IgD-negative memory B cell (primary cell): ENCODE measurements around the gene RAET1E. TPM values are rescaled to one million over a fixed set of nuclear protein-coding genes. Genes with fewer than 3 reads are reported as not detected.
"Not testable (repeated sequence)": the region's sequence is repeated elsewhere in the genome, so short reads cannot be mapped to it uniquely, and the experiment has no call there.

Experiments
- H3K27ac Mint-ChIP-seq, 3 donors: one replicate each; pipeline ENCODE4 v1.8.0; 2020 to 2022; ENCODE audit warnings: mild to moderate bottlenecking in 3 of 3, mixed read lengths in 3 of 3, moderate library complexity in 1 of 3
- H3K27me3 Mint-ChIP-seq: one replicate; pipeline ENCODE4 v1.8.0; 2021; ENCODE audit warnings: mixed read lengths
- H3K36me3 Mint-ChIP-seq: one replicate; pipeline ENCODE4 v1.8.0; 2020; ENCODE audit warnings: mild to moderate bottlenecking, mixed read lengths
- H3K4me1 Mint-ChIP-seq, 3 donors: one replicate each; pipeline ENCODE4 v1.8.0; 2020 to 2022; ENCODE audit warnings: mixed read lengths in 3 of 3, mild to moderate bottlenecking in 1 of 3
- H3K4me3 Mint-ChIP-seq, 4 donors: one replicate each; pipeline ENCODE4 v1.8.0; 2020 to 2022; ENCODE audit warnings: mild to moderate bottlenecking in 4 of 4, mixed read lengths in 4 of 4, moderate library complexity in 3 of 4
- H3K9me3 Mint-ChIP-seq, 3 donors: one replicate each; pipeline ENCODE4 v1.8.0; 2020 to 2021; ENCODE audit warnings: mixed read lengths in 3 of 3, mild to moderate bottlenecking in 1 of 3
- polyA plus RNA-seq: library from polyadenylated mRNA; unstranded; fragments of 300-500 nt; fragmentation: Illumina TruSeq; gene quantifications from one replicate; pipeline ENCODE4 v1.2.3, GENCODE V29; 2021

The RAET1E gene
- polyA plus RNA-seq, 1 donor from 2014 or later: not detected

- peak within 1 kb of the TSS in 2 of 3 donors; percentile 35 to 60 for H3K27ac Mint-ChIP-seq
- peaks cover 0 to 2% (median 0%) of the 10 kb centered on the region in 3 donors for H3K9me3 Mint-ChIP-seq
- H3K4me1 Mint-ChIP-seq: peaks cover 10 to 16% (median 12%) of the 10 kb centered on the region in 3 donors
- H3K27me3 Mint-ChIP-seq: peaks cover 61% of the 10 kb centered on the region
- peaks cover 2% of the 10 kb centered on the region for H3K36me3 Mint-ChIP-seq
- peak within 1 kb of the TSS; percentile 16 to 89 (median 84) for H3K4me3 Mint-ChIP-seq
These were observed 24.9 kb upstream of the RAET1E start, which contains the start of gene RAET1G for GRCh38 chr6:149922642-149923326. TSS of gene RAET1G (minus strand) at chr6:149923121. CDS start at chr6:149923010, 111 bp downstream.

GRCh38 chr6:149922091-149922490 is 24.2 kb upstream of the RAET1E start:
- not testable (repeated sequence) for H3K27ac Mint-ChIP-seq, H3K36me3 Mint-ChIP-seq, H3K9me3 Mint-ChIP-seq
- H3K4me3 Mint-ChIP-seq: peak overlapping the region in 2 of 4 donors; percentile 10 to 77
- peaks cover 10 to 16% (median 12%) of the 10 kb centered on the region in 3 donors for H3K4me1 Mint-ChIP-seq
- H3K27me3 Mint-ChIP-seq: peaks cover 54% of the 10 kb centered on the region

GRCh38 chr6:149921361-149921760 is 23.4 kb upstream of the RAET1E start:
- Mint-ChIP-seq H3K9me3 (peaks cover 0 to 2% (median 0%) of the 10 kb centered on the region in 3 donors), H3K4me1 (peaks cover 10 to 14% (median 11%) of the 10 kb centered on the region in 3 donors), H3K27me3 (peaks cover 52% of the 10 kb centered on the region), H3K27ac (peak overlapping the region in 1 of 3 donors; percentile 5), H3K4me3 (peak overlapping the region in 2 of 4 donors; percentile 21 to 79), H3K36me3 (no peaks in the 10 kb centered on the region)

- peaks cover 9 to 11% (median 10%) of the 10 kb centered on the region in 3 donors for H3K4me1 Mint-ChIP-seq
- H3K27ac Mint-ChIP-seq: no peak overlapping the region
- H3K4me3 Mint-ChIP-seq: no peak overlapping the region
- peaks cover 40% of the 10 kb centered on the region for H3K27me3 Mint-ChIP-seq
- no peaks in the 10 kb centered on the region for H3K36me3 Mint-ChIP-seq
- H3K9me3 Mint-ChIP-seq: peaks cover 0 to 2% (median 0%) of the 10 kb centered on the region in 3 donors
These were observed 21.9 kb upstream of the RAET1E start for GRCh38 chr6:149919834-149920225.

GRCh38 chr6:149919126-149919833 is 21.4 kb upstream of the RAET1E start:
- not testable (repeated sequence) for H3K36me3 Mint-ChIP-seq, H3K4me3 Mint-ChIP-seq, H3K27ac Mint-ChIP-seq, H3K4me1 Mint-ChIP-seq, H3K9me3 Mint-ChIP-seq
- H3K27me3 Mint-ChIP-seq: peaks cover 36% of the 10 kb centered on the region

- Mint-ChIP-seq H3K27me3 (peaks cover 30% of the 10 kb centered on the region), H3K4me3 (no peak overlapping the region), H3K36me3 (no peaks in the 10 kb centered on the region), H3K4me1 (peaks cover 5 to 6% (median 5%) of the 10 kb centered on the region in 3 donors), H3K27ac (no peak overlapping the region), H3K9me3 (peaks cover 0 to 2% (median 0%) of the 10 kb centered on the region in 3 donors)
These were observed 20.4 kb upstream of the RAET1E start for GRCh38 chr6:149918151-149918905.

- Mint-ChIP-seq H3K36me3 (no peaks in the 10 kb centered on the region), H3K4me3 (no peak overlapping the region), H3K27me3 (peaks cover 26% of the 10 kb centered on the region), H3K27ac (no peak overlapping the region), H3K9me3 (no peaks in the 10 kb centered on the region), H3K4me1 (peaks cover 0 to 3% (median 0%) of the 10 kb centered on the region in 3 donors)
These were observed 19.8 kb upstream of the RAET1E start for GRCh38 chr6:149917679-149918078.

- Mint-ChIP-seq H3K9me3 (no peaks in the 10 kb centered on the region), H3K4me1 (no peaks in the 10 kb centered on the region), H3K27ac (no peak overlapping the region), H3K36me3 (no peaks in the 10 kb centered on the region), H3K27me3 (peaks cover 11% of the 10 kb centered on the region), H3K4me3 (no peak overlapping the region)
These were observed 18.3 kb upstream of the RAET1E start for GRCh38 chr6:149915970-149916865.

- peaks cover 8% of the 10 kb centered on the region for H3K27me3 Mint-ChIP-seq
- peaks cover 0 to 4% (median 0%) of the 10 kb centered on the region in 3 donors for H3K9me3 Mint-ChIP-seq
- H3K4me1 Mint-ChIP-seq: no peaks in the 10 kb centered on the region
- no peak overlapping the region for H3K27ac Mint-ChIP-seq
- H3K4me3 Mint-ChIP-seq: no peak overlapping the region
- H3K36me3 Mint-ChIP-seq: no peaks in the 10 kb centered on the region
These were observed 15.8 kb upstream of the RAET1E start for GRCh38 chr6:149913540-149914240.

GRCh38 chr6:149913085-149913484 is 15.2 kb upstream of the RAET1E start:
- Mint-ChIP-seq H3K4me1 (no peaks in the 10 kb centered on the region), H3K4me3 (no peak overlapping the region), H3K27ac (no peak overlapping the region), H3K9me3 (peaks cover 2 to 4% (median 3%) of the 10 kb centered on the region in 3 donors), H3K36me3 (peaks cover 3% of the 10 kb centered on the region), H3K27me3 (peaks cover 8% of the 10 kb centered on the region)

GRCh38 chr6:149912680-149913079 is 14.8 kb upstream of the RAET1E start:
- H3K9me3 Mint-ChIP-seq, H3K4me3 Mint-ChIP-seq, H3K27me3 Mint-ChIP-seq, H3K27ac Mint-ChIP-seq, H3K4me1 Mint-ChIP-seq, H3K36me3 Mint-ChIP-seq: not testable (repeated sequence)

GRCh38 chr6:149910721-149911151 is 12.8 kb upstream of the RAET1E start:
- H3K36me3 Mint-ChIP-seq: peaks cover 3% of the 10 kb centered on the region
- peaks cover 15% of the 10 kb centered on the region for H3K27me3 Mint-ChIP-seq
- no peaks in the 10 kb centered on the region for H3K4me1 Mint-ChIP-seq
- no peak overlapping the region for H3K4me3 Mint-ChIP-seq
- H3K9me3 Mint-ChIP-seq: peaks cover 4 to 8% (median 6%) of the 10 kb centered on the region in 3 donors
- peak overlapping the region in 1 of 3 donors; percentile 47 for H3K27ac Mint-ChIP-seq

GRCh38 chr6:149909701-149910470 is 12.0 kb upstream of the RAET1E start:
- no peak overlapping the region for H3K27ac Mint-ChIP-seq
- no peak overlapping the region for H3K4me3 Mint-ChIP-seq
- peaks cover 15% of the 10 kb centered on the region for H3K27me3 Mint-ChIP-seq
- peaks cover 3% of the 10 kb centered on the region for H3K36me3 Mint-ChIP-seq
- H3K4me1 Mint-ChIP-seq: no peaks in the 10 kb centered on the region
- peaks cover 4 to 8% (median 6%) of the 10 kb centered on the region in 3 donors for H3K9me3 Mint-ChIP-seq
